SK-N-SH treated with all-trans-retinoic acid at 6 μM for 48 hours (cell line): Measurements from ENCODE around the gene SMOC2.

Experiments
- ATAC-seq: fragments of 200-7000 bp; cut with Tn5 transposase; 3 replicates; pipeline ENCODE4 v1.9.1; 2020; ENCODE audit warnings: mild to moderate bottlenecking, moderate library complexity
- ARNTL ChIP-seq: fragments of 450-650 bp; formaldehyde crosslinking; IDR thresholded peaks from 2 replicates; pipeline ENCODE4 v1.5.0; 2020; ENCODE audit warnings: low read depth, mild to moderate bottlenecking, moderate library complexity, borderline replicate concordance
- BACH2 ChIP-seq: fragments of 250-450 bp; sonication (Bioruptor Pico); IDR thresholded peaks from 2 replicates; pipeline ENCODE4 v1.9.0; 2021; ENCODE audit warnings: mild to moderate bottlenecking, borderline replicate concordance
- CREB5 ChIP-seq: fragments of 250-450 bp; sonication (Bioruptor Pico); IDR thresholded peaks from 2 replicates; pipeline ENCODE4 v1.5.1; 2020; ENCODE audit warnings: low read depth, mild to moderate bottlenecking, moderate library complexity
- CSDC2 ChIP-seq: fragments of 250-450 bp; sonication (Bioruptor Pico); IDR thresholded peaks from 2 replicates; pipeline ENCODE4 v1.5.0; 2020; ENCODE audit warnings: mild to moderate bottlenecking, moderate library complexity
- CSRNP3 ChIP-seq: fragments of 250-450 bp; sonication (Bioruptor Pico); IDR thresholded peaks from 2 replicates; pipeline ENCODE4 v1.5.1; 2021; ENCODE audit warnings: mild to moderate bottlenecking, moderate library complexity
- ESRRG ChIP-seq: fragments of 250-450 bp; sonication (Bioruptor Pico); IDR thresholded peaks from 2 replicates; pipeline ENCODE4 v1.6.1; 2021; ENCODE audit warnings: mild to moderate bottlenecking
- GLIS3 ChIP-seq: fragments of 250-450 bp; sonication (Bioruptor Pico); IDR thresholded peaks from 2 replicates; pipeline ENCODE4 v1.5.0; 2020; ENCODE audit warnings: mild to moderate bottlenecking, moderate library complexity
- ISL1 ChIP-seq: fragments of 250-450 bp; sonication (Bioruptor Pico); IDR thresholded peaks from 2 replicates; pipeline ENCODE4 v2.1.2; 2022; ENCODE audit warnings: mild to moderate bottlenecking, moderate library complexity
- PATZ1 ChIP-seq: fragments of 250-450 bp; sonication (Bioruptor Pico); IDR thresholded peaks from 2 replicates; pipeline ENCODE4 v1.8.0; 2020; ENCODE audit warnings: mild to moderate bottlenecking, moderate library complexity, borderline replicate concordance
- POU6F1 ChIP-seq: fragments of 250-450 bp; sonication (Bioruptor Pico); IDR thresholded peaks from 2 replicates; pipeline ENCODE4 v1.8.0; 2021; ENCODE audit warnings: low read depth, mild to moderate bottlenecking, moderate library complexity, borderline replicate concordance
- PPARA ChIP-seq: fragments of 250-450 bp; sonication (Bioruptor Pico); IDR thresholded peaks from 2 replicates; pipeline ENCODE4 v1.5.0; 2020; ENCODE audit warnings: mild to moderate bottlenecking, borderline replicate concordance
- RARB ChIP-seq: fragments of 250-450 bp; sonication (Bioruptor Pico); IDR thresholded peaks from 2 replicates; pipeline ENCODE4 v1.8.0; 2021; ENCODE audit warnings: mild to moderate bottlenecking, moderate library complexity
- SNAI2 ChIP-seq: fragments of 250-450 bp; sonication (Bioruptor Pico); IDR thresholded peaks from 2 replicates; pipeline ENCODE4 v1.5.0; 2020; ENCODE audit warnings: mild to moderate bottlenecking, moderate library complexity
- TOX ChIP-seq: fragments of 250-450 bp; sonication (Bioruptor Pico); IDR thresholded peaks from 2 replicates; pipeline ENCODE4 v1.8.0; 2021; ENCODE audit warnings: mild to moderate bottlenecking, moderate library complexity, borderline replicate concordance
- TSHZ2 ChIP-seq: fragments of 250-450 bp; sonication (Bioruptor Pico); IDR thresholded peaks from 2 replicates; pipeline ENCODE4 v1.5.0; 2020; ENCODE audit warnings: mild to moderate bottlenecking, moderate library complexity
- ZC3H10 ChIP-seq: fragments of 250-450 bp; sonication (Bioruptor Pico); IDR thresholded peaks from 2 replicates; pipeline ENCODE4 v1.5.1; 2021; ENCODE audit warnings: mild to moderate bottlenecking, moderate library complexity
- ZFP3 ChIP-seq: fragments of 250-450 bp; sonication (Bioruptor Pico); IDR thresholded peaks from 2 replicates; pipeline ENCODE4 v1.5.0; 2020; ENCODE audit warnings: mild to moderate bottlenecking, moderate library complexity
- ZFP30 ChIP-seq: fragments of 450-650 bp; formaldehyde crosslinking; IDR thresholded peaks from 2 replicates; pipeline ENCODE4 v1.5.0; 2022; ENCODE audit warnings: mild to moderate bottlenecking, moderate library complexity
- ZNF565 ChIP-seq: fragments of 450-650 bp; formaldehyde crosslinking; conservative IDR thresholded peaks from 2 replicates; pipeline ENCODE4 v1.5.0; 2020; ENCODE audit warnings: low read depth, mild to moderate bottlenecking, moderate library complexity
- ZNF70 ChIP-seq: fragments of 450-650 bp; formaldehyde crosslinking; IDR thresholded peaks from 2 replicates; pipeline ENCODE4 v1.5.0; 2020; ENCODE audit warnings: mild to moderate bottlenecking, moderate library complexity
- ZNF8 ChIP-seq: fragments of 450-650 bp; formaldehyde crosslinking; IDR thresholded peaks from 2 replicates; pipeline ENCODE4 v1.5.0; 2020; ENCODE audit warnings: mild to moderate bottlenecking, moderate library complexity

The SMOC2 gene

GRCh38 chr6:168666699-168667427 is 225.9 kb downstream of the SMOC2 start:
- no peak for ATAC-seq
- TF ChIP-seq CREB5 (CRISPR knock-in tag), result no peak
- no peak for TF ChIP-seq ZFP3 (CRISPR knock-in tag)
- no peak for TF ChIP-seq PATZ1 (CRISPR knock-in tag)
- no peak for TF ChIP-seq ZFP30 (CRISPR knock-in tag)
- no peak for TF ChIP-seq TOX
- no peak for TF ChIP-seq RARB (CRISPR knock-in tag)
- no peak for TF ChIP-seq ZC3H10 (CRISPR knock-in tag)
- no peak for TF ChIP-seq SNAI2 (CRISPR knock-in tag)
- TF ChIP-seq ESRRG (CRISPR knock-in tag), result no peak
- TF ChIP-seq BACH2 (CRISPR knock-in tag), result no peak
- TF ChIP-seq ZNF565 (CRISPR knock-in tag), result no peak
- TF ChIP-seq ZNF70 (CRISPR knock-in tag), result no peak
- no peak for TF ChIP-seq ISL1 (CRISPR knock-in tag)
- no peak for TF ChIP-seq PPARA (CRISPR knock-in tag)
- no peak for TF ChIP-seq GLIS3
- TF ChIP-seq TSHZ2 (CRISPR knock-in tag), result no peak
- no peak for TF ChIP-seq CSDC2 (CRISPR knock-in tag)
- TF ChIP-seq POU6F1 (CRISPR knock-in tag), result no peak
- TF ChIP-seq ARNTL (CRISPR knock-in tag), result no peak
- TF ChIP-seq ZNF8 (CRISPR knock-in tag), result no peak

GRCh38 chr6:168667428-168667805 is 226.4 kb downstream of the SMOC2 start:
- TF ChIP-seq ZFP3 (CRISPR knock-in tag), result no peak
- no peak for TF ChIP-seq RARB (CRISPR knock-in tag)
- TF ChIP-seq ZC3H10 (CRISPR knock-in tag), result no peak
- TF ChIP-seq PATZ1 (CRISPR knock-in tag), result no peak
- TF ChIP-seq ZFP30 (CRISPR knock-in tag), result no peak
- TF ChIP-seq CSRNP3 (CRISPR knock-in tag), result no peak
- no peak for TF ChIP-seq CREB5 (CRISPR knock-in tag)
- no peak for ATAC-seq
